HG03460 (cell line): ENCODE measurements around the gene LAMTOR4.

Experiments
- ATAC-seq: cut with Tn5 transposase; IDR thresholded peaks from one replicate; pipeline ENCODE4 v1.9.1; 2021; ENCODE audit not compliant: unreplicated experiment

Gene LAMTOR4

GRCh38 chr7:100152937-100153666 lies 4.4 kb downstream of the LAMTOR4 start:
- ATAC-seq, result no peak

- ATAC-seq, result no peak
These were observed 5.2 kb downstream of the LAMTOR4 start for GRCh38 chr7:100153708-100154535.

- ATAC-seq, result no peak
These were observed 6.2 kb downstream of the LAMTOR4 start for GRCh38 chr7:100154651-100155491.

GRCh38 chr7:100155553-100156317 lies 7.0 kb downstream of the LAMTOR4 start:
- no peak for ATAC-seq

GRCh38 chr7:100156331-100157068 lies 7.8 kb downstream of the LAMTOR4 start:
- no peak for ATAC-seq

- no peak for ATAC-seq
These were observed 8.3 kb downstream of the LAMTOR4 start for GRCh38 chr7:100157069-100157333.

- ATAC-seq, result no peak
These were observed 8.9 kb downstream of the LAMTOR4 start for GRCh38 chr7:100157334-100158228.

GRCh38 chr7:100158229-100159098 lies 9.7 kb downstream of the LAMTOR4 start, which contains the start of gene TRAPPC14:
TRAPPC14 (minus strand) TSS chr7:100158723; CDS start chr7:100158499, 224 bp downstream.
- ATAC-seq, result peak; percentile 61

GRCh38 chr7:100159099-100159623 lies 10.4 kb downstream of the LAMTOR4 start:
- no peak for ATAC-seq

- no peak for ATAC-seq
These were observed 11.3 kb downstream of the LAMTOR4 start for GRCh38 chr7:100160067-100160466.

- no peak for ATAC-seq
These were observed 14.4 kb downstream of the LAMTOR4 start for GRCh38 chr7:100163006-100163531.

- ATAC-seq, result no peak
These were observed 15.2 kb downstream of the LAMTOR4 start for GRCh38 chr7:100163871-100164270.

GRCh38 chr7:100166317-100166940 lies 17.7 kb downstream of the LAMTOR4 start:
- ATAC-seq, result no peak

- ATAC-seq, result no peak
These were observed 18.5 kb downstream of the LAMTOR4 start for GRCh38 chr7:100166970-100167911.

GRCh38 chr7:100167912-100168323 lies 19.2 kb downstream of the LAMTOR4 start:
- ATAC-seq, result no peak
